Calu3 (cell line): ENCODE data around the gene TRPV4. TPM values are rescaled to one million over a fixed set of nuclear protein-coding genes. Genes with fewer than 3 reads are reported as not detected.
A peak's percentile ranks its signal among the peaks of the same experiment; 100 is the strongest.

Experiments
- BruUV-seq: library from RNA; stranded (reverse); fragments of 400-500 nt; replicated peaks from 2 replicates; lab custom pipeline; 2021; lab: Mats Ljungman, UMichigan
- CTCF ChIA-PET: fragments of 300-600 bp; sonication (Branson Sonifier 250); formaldehyde crosslinking; loops from one replicate; lab custom pipeline; 2022; ENCODE audit warnings: antibody characterized with exemption; lab: Charles Lee
- DNase-seq: peaks from one replicate; pipeline ENCODE4 v3.0.0; 2022
- H3K27ac Mint-ChIP-seq: one replicate; pipeline ENCODE4 v1.8.0; 2022; ENCODE audit warnings: mixed read lengths; ENCODE audit not compliant: unreplicated experiment
- H3K27me3 Mint-ChIP-seq: one replicate; pipeline ENCODE4 v1.8.0; 2022; ENCODE audit warnings: mixed read lengths; ENCODE audit not compliant: unreplicated experiment
- H3K36me3 Mint-ChIP-seq: one replicate; pipeline ENCODE4 v1.8.0; 2022; ENCODE audit warnings: mild to moderate bottlenecking, moderate library complexity, mixed read lengths; ENCODE audit not compliant: insufficient read depth, unreplicated experiment
- H3K4me1 Mint-ChIP-seq: one replicate; pipeline ENCODE4 v1.8.0; 2022; ENCODE audit warnings: mild to moderate bottlenecking, low read depth, mixed read lengths; ENCODE audit not compliant: unreplicated experiment
- H3K4me3 Mint-ChIP-seq: one replicate; pipeline ENCODE4 v1.8.0; 2022; ENCODE audit warnings: mild to moderate bottlenecking, low read depth, moderate library complexity, mixed read lengths; ENCODE audit not compliant: unreplicated experiment
- H3K9me3 Mint-ChIP-seq: one replicate; pipeline ENCODE4 v1.8.0; 2022; ENCODE audit warnings: low read depth, mixed read lengths; ENCODE audit not compliant: unreplicated experiment
- intact Hi-C: fragments of 100-400 bp; cut with micrococcal nuclease; formaldehyde crosslinking; loops from one replicate; pipeline ENCODE4 v1.10.0; 2022; ENCODE audit not compliant: unreplicated experiment
- total RNA-seq: library from RNA; stranded (reverse); gene quantifications from 2 replicates; pipeline ENCODE4 v1.2.3, GENCODE V29; 2022
- TF ChIP-seq, protein P1 (sequence below): fragments of 200-600 bp; IDR thresholded peaks from one replicate; pipeline ENCODE4 v1.8.0; 2022; ENCODE audit warnings: antibody characterized with exemption; ENCODE audit not compliant: unreplicated experiment

TRPV4 gene
- total RNA-seq, 1 experiment from 2014 or later: 25.3 TPM

DNA sequence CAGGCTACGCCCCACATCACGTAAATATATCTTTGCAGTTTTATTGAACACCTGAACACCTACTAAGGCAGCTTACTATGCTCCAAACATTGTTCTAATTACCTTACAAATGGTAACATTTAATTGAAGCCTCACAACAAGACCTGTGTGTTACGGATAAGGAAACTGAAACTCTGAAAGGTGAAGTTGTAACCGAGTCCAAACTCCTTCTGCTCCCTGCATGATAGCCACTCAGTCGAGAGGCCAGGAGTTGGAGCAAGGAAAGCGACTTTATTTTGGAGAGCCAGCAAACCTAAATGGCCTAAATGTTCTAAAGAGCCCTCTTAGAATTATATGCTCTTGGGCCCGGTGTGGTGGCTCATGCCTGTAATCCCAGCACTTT is 12.6 kb upstream of the TRPV4 start:
- Mint-ChIP-seq H3K27ac (no peak overlapping the region), H3K36me3 (peaks cover 3% of the 10 kb centered on the region), H3K27me3 (no peaks in the 10 kb centered on the region), H3K4me3 (peak overlapping the region; percentile 28), H3K9me3 (no peaks in the 10 kb centered on the region), H3K4me1 (peaks cover 9% of the 10 kb centered on the region)
- TF ChIP-seq, protein P1, sequence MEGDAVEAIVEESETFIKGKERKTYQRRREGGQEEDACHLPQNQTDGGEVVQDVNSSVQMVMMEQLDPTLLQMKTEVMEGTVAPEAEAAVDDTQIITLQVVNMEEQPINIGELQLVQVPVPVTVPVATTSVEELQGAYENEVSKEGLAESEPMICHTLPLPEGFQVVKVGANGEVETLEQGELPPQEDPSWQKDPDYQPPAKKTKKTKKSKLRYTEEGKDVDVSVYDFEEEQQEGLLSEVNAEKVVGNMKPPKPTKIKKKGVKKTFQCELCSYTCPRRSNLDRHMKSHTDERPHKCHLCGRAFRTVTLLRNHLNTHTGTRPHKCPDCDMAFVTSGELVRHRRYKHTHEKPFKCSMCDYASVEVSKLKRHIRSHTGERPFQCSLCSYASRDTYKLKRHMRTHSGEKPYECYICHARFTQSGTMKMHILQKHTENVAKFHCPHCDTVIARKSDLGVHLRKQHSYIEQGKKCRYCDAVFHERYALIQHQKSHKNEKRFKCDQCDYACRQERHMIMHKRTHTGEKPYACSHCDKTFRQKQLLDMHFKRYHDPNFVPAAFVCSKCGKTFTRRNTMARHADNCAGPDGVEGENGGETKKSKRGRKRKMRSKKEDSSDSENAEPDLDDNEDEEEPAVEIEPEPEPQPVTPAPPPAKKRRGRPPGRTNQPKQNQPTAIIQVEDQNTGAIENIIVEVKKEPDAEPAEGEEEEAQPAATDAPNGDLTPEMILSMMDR: no peak
- CTCF ChIA-PET: interaction anchor here (0.8 to 2.5 kb wide), 8 partner anchors 14 to 418 kb away, joined by 3 to 24 read pairs (median 6); no protein-coding TSS in a partner anchor
- no peak for DNase-seq
- no TSS peak for BruUV-seq
- intact Hi-C loops: loop anchor here (1.0 kb wide), 1 partner anchor 41 kb away; no protein-coding TSS in a partner anchor

DNA sequence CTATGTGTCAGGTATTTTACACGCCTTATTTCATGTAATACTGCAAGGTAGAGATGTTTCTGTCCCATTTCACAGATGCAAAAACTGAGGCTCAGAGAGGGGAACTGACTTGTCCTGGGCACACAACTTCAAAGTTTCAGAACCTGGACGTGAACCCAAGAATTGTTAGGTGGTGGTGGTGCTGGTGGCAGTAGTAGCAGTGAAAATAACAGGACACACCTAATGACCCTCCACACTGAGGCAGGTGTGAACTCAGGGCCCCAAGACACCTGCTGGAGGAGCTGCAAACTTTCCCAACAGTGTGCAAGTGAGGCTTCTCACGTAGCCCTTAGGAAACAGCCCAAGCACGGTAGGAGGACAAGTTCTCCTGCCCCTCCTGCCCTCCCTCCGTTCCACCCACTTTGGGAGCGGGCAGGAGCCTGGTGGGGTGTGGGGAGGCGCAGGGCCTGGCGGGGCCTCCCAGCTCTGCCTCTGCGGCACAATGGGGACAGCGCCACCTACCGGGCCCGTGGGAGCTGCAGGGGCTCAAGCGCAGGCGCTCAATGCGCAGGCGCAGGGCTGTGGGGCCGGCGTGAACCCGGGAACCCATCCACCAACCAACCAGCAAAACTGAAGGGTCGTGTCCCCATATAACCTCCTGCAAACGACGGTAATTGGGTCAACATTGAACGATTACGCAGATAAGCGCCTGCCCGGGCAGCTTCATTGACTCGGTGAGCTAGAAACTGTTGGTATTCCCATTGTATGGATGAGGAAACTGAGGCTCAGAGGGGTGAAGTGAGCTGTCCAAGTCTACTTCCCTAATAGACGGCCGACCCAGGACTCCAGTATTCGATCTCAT is 12.0 kb upstream of the TRPV4 start:
- DNase-seq: peak; percentile 98
- no peaks in the 10 kb centered on the region for H3K27me3 Mint-ChIP-seq
- no TSS peak for BruUV-seq
- peaks cover 9% of the 10 kb centered on the region for H3K36me3 Mint-ChIP-seq
- H3K9me3 Mint-ChIP-seq: no peaks in the 10 kb centered on the region
- CTCF ChIA-PET: interaction anchor here (0.6 to 2.5 kb wide), 13 partner anchors 14 to 1304 kb away, joined by 3 to 24 read pairs (median 5); no protein-coding TSS in a partner anchor
- intact Hi-C loops: loop anchor here (1.0 kb wide), 1 partner anchor 40 kb away; no protein-coding TSS in a partner anchor
- peak overlapping the region; percentile 28 for H3K4me3 Mint-ChIP-seq
- TF ChIP-seq, protein P1: peak; percentile 97
- no peak overlapping the region for H3K27ac Mint-ChIP-seq
- H3K4me1 Mint-ChIP-seq: peaks cover 15% of the 10 kb centered on the region

DNA sequence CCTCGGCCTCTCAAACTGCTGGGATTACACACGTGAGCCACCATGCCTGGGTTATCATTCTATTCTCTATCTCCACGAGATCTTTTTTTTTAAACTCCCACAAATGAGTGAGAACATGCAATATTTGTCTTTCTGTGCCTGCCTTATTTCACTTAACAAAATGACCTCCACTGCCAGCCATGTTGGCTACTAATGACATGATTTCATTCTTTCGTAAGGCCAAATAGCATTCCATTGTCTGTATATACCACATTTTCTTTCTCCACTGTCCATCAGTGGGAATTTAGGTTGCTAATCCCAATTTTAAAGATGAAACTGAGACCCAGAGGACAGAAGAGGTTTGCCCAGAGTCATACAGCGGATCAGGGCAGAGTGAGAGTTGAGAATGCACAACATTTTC is 10.9 kb upstream of the TRPV4 start:
- H3K27ac Mint-ChIP-seq: no peak overlapping the region
- no peak overlapping the region for H3K4me3 Mint-ChIP-seq

DNA sequence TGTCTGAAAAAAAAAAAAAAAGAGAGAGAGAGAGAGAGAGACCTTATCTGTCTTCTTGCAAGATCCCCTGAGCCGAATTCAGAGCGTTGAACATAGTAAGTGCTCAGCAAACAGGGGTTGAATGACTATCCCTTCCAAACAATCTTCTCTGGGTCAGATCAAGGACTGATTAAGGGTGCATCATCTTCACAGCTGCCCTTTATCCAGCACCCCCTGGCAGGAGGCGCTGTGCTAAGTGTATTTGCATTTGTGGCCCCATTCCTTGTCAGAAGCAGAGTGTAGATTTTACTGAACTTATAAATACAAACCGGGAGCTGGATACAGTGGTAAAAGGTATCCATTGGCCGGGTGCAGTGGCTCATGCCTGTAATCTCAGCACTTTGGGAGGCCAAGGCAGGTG is 8.8 kb upstream of the TRPV4 start:
- Mint-ChIP-seq H3K4me3 (no peak overlapping the region), H3K9me3 (no peaks in the 10 kb centered on the region), H3K4me1 (peaks cover 47% of the 10 kb centered on the region), H3K27me3 (no peaks in the 10 kb centered on the region), H3K27ac (no peak overlapping the region), H3K36me3 (peaks cover 18% of the 10 kb centered on the region)
- CTCF ChIA-PET: interaction anchor here (1.1 kb wide), 1 partner anchor 14 kb away, joined by 3 read pairs; no protein-coding TSS in a partner anchor
- TF ChIP-seq, protein P1: no peak
- intact Hi-C loops: no loop called here
- no TSS peak for BruUV-seq
- DNase-seq: no peak

More for the DNA sequence above, 10.9 kb upstream of the TRPV4 start:
- peaks cover 26% of the 10 kb centered on the region for H3K4me1 Mint-ChIP-seq
- no peak for DNase-seq
- CTCF ChIA-PET: interaction anchor here (0.6 to 1.7 kb wide), 3 partner anchors 12 to 1302 kb away, joined by 3 to 9 read pairs (median 5); no protein-coding TSS in a partner anchor
- TF ChIP-seq, protein P1: no peak
- no TSS peak for BruUV-seq
- no peaks in the 10 kb centered on the region for H3K9me3 Mint-ChIP-seq
- H3K27me3 Mint-ChIP-seq: no peaks in the 10 kb centered on the region
- H3K36me3 Mint-ChIP-seq: peaks cover 10% of the 10 kb centered on the region
- intact Hi-C loops: no loop called here
